ENCODE results near the gene PCDHGC5. TPM values are rescaled to one million over a fixed set of nuclear protein-coding genes. Genes with fewer than 3 reads are reported as not detected.
A peak's percentile ranks its signal among the peaks of the same experiment; 100 is the strongest.

PCDHGC5 gene
- total and polyA plus RNA-seq, 12 donors: 0.38 to 10.2 (median 3.3) TPM

GRCh38 chr5:141493500-141494422, 4.9 kb downstream of the PCDHGC5 start:
- Histone ChIP-seq H3K27me3 (peaks cover 0 to 61% (median 0%) of the 10 kb centered on the region in 7 donors), H3K4me1 (peaks cover 9 to 49% (median 23%) of the 10 kb centered on the region in 9 donors), H3K36me3 (peaks cover 0 to 76% (median 14%) of the 10 kb centered on the region in 9 donors), H3K27ac (peak overlapping the region in 6 of 10 donors; percentile 8 to 44 (median 26)), H3K9me3 (no peaks in the 10 kb centered on the region), H3K4me3 (no peak overlapping the region)
- ATAC-seq (peak in 3 of 8 donors; percentile 44 to 56 (median 55)), DNase-seq (no peak)
- no peak for TF ChIP-seq CTCF (IDR thresholded peaks at IDR 0.05)
- intact Hi-C loops (cut with DNase I): no loop called here
- WGBS, 2 donors: 69 to 82% methylated on average over 10 of the region's 10 CpGs

- DNase-seq (no peak), ATAC-seq (peak in 1 of 8 donors; percentile 10)
- no peak overlapping the region for H3K4me3 ChIP-seq
- H3K36me3 ChIP-seq: peaks cover 0 to 75% (median 11%) of the 10 kb centered on the region in 9 donors
- no peaks in the 10 kb centered on the region for H3K9me3 ChIP-seq
- no peak for TF ChIP-seq CTCF (IDR thresholded peaks at IDR 0.05)
- peaks cover 0 to 55% (median 0%) of the 10 kb centered on the region in 7 donors for H3K27me3 ChIP-seq
- H3K4me1 ChIP-seq: peaks cover 9 to 39% (median 20%) of the 10 kb centered on the region in 9 donors
- 74 to 77% methylated on average over 22 of the region's 22 CpGs for WGBS, 2 donors
- peak overlapping the region in 5 of 10 donors; percentile 9 to 44 (median 17) for H3K27ac ChIP-seq
- intact Hi-C loops (cut with DNase I): no loop called here
These were observed 6.0 kb downstream of the PCDHGC5 start for GRCh38 chr5:141494761-141495452.

GRCh38 chr5:141495453-141495811, 6.6 kb downstream of the PCDHGC5 start:
- DNase-seq: no peak
- intact Hi-C loops (cut with DNase I): no loop called here
- ATAC-seq: no peak
- Histone ChIP-seq H3K36me3 (peaks cover 0 to 75% (median 8%) of the 10 kb centered on the region in 9 donors), H3K27ac (peak overlapping the region in 3 of 10 donors; percentile 9 to 26 (median 25)), H3K27me3 (peaks cover 0 to 50% (median 0%) of the 10 kb centered on the region in 7 donors), H3K4me3 (no peak overlapping the region), H3K4me1 (peaks cover 9 to 39% (median 20%) of the 10 kb centered on the region in 9 donors), H3K9me3 (no peaks in the 10 kb centered on the region)
- 91 to 93% methylated on average over 8 of the region's 8 CpGs for WGBS, 2 donors
- no peak for TF ChIP-seq CTCF (IDR thresholded peaks at IDR 0.05)

GRCh38 chr5:141496038-141496437, 7.2 kb downstream of the PCDHGC5 start:
- Histone ChIP-seq H3K27me3 (peaks cover 0 to 44% (median 0%) of the 10 kb centered on the region in 7 donors), H3K36me3 (peaks cover 0 to 74% (median 8%) of the 10 kb centered on the region in 9 donors), H3K4me1 (peaks cover 9 to 39% (median 20%) of the 10 kb centered on the region in 9 donors), H3K4me3 (no peak overlapping the region), H3K27ac (peak overlapping the region in 1 of 10 donors; percentile 26), H3K9me3 (no peaks in the 10 kb centered on the region)
- TF ChIP-seq CTCF (IDR thresholded peaks at IDR 0.05): no peak
- intact Hi-C loops (cut with DNase I): no loop called here
- no peak for DNase-seq
- 80 to 83% methylated on average over 4 of the region's 4 CpGs for WGBS, 2 donors
- no peak for ATAC-seq

Measured in heart right ventricle (tissue), 16 donors.